Muscle layer of colon (tissue), 2 donors: ENCODE data around the gene C8G.

ENCODE experiments used
- H3K27ac ChIP-seq: one replicate; pipeline ENCODE4 v1.7.0; 2013; ENCODE audit warnings: low read depth, mild to moderate bottlenecking, low read length, moderate library complexity
- H3K27me3 ChIP-seq, 2 donors: one replicate each; pipeline ENCODE4 v1.7.0; 2013; ENCODE audit warnings: low read length in 2 of 2, mild to moderate bottlenecking in 2 of 2; ENCODE audit not compliant: insufficient read depth in 2 of 2, control insufficient read depth in 1 of 2
- H3K36me3 ChIP-seq: one replicate; pipeline ENCODE4 v1.7.0; 2013; ENCODE audit warnings: mild to moderate bottlenecking, low read length; ENCODE audit not compliant: insufficient read depth
- H3K4me1 ChIP-seq: one replicate; pipeline ENCODE4 v1.7.0; 2013; ENCODE audit warnings: mild to moderate bottlenecking, low read length; ENCODE audit not compliant: insufficient read depth
- H3K4me3 ChIP-seq, 2 donors: one replicate each; pipeline ENCODE4 v1.7.0; 2013; ENCODE audit warnings: low read length in 2 of 2, low read depth in 1 of 2, mild to moderate bottlenecking in 1 of 2, moderate library complexity in 1 of 2
- H3K9ac ChIP-seq: one replicate; pipeline ENCODE4 v1.7.0; 2013; ENCODE audit warnings: low read length
- H3K9me3 ChIP-seq: one replicate; pipeline ENCODE4 v1.7.0; 2013; ENCODE audit warnings: mild to moderate bottlenecking, low read length
- donor health status: abdominal sarcoma.
- donor health status: Adenocarcinoma of cecum.

Gene C8G

DNA sequence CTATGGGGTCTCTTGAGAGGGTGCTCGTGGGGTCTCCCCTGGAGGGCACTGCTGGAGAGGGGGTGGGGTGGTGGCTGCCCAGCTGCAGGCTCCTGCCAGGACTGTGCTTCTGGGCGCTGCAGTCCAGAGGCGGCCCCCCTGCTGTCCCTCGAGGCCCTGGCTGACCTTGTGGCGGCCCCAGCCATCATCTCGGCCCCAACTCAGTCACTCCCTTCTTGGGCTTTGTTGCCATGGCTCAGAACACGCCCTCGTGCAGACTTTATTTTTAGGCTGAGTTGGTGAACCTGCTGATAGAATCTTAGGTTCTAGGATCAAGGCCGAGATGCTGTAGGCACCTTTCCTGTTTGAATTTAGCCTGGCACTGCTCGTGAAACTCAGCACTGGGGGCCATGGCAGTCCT lies 23.3 kb upstream of the C8G start:
- H3K4me3 ChIP-seq, result no peak overlapping the region
- H3K9me3 ChIP-seq, result no peaks in the 10 kb centered on the region
- H3K27me3 ChIP-seq, result no peaks in the 10 kb centered on the region
- no peaks in the 10 kb centered on the region for H3K4me1 ChIP-seq
- no peak overlapping the region for H3K27ac ChIP-seq
- no peak overlapping the region for H3K9ac ChIP-seq
- peaks cover 32% of the 10 kb centered on the region for H3K36me3 ChIP-seq

GRCh38 chr9:136922540-136922939 lies 22.5 kb upstream of the C8G start:
- no peak overlapping the region for H3K27ac ChIP-seq

DNA sequence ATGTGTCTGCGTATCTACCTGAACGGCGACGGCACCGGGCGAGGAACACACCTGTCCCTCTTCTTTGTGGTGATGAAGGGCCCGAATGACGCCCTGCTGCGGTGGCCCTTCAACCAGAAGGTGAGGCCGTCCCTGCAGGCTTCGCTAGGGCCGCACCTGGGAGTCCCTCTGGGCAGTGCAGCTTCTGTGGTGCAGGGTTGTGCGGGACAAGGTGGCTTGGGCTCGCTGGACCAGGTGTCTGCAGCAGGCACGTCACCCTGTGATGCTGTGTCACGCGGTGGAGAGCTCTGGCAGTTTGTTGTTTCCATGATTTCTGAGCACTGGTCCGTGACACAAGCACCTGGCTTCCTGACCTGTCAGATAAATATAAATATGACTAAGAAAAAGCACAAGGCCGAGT lies 21.2 kb upstream of the C8G start:
- no peak overlapping the region for H3K27ac ChIP-seq
- H3K27me3 ChIP-seq, result no peaks in the 10 kb centered on the region
- H3K4me3 ChIP-seq, result no peak overlapping the region
- no peak overlapping the region for H3K9ac ChIP-seq
- no peaks in the 10 kb centered on the region for H3K9me3 ChIP-seq
- H3K4me1 ChIP-seq, result no peaks in the 10 kb centered on the region
- peaks cover 27% of the 10 kb centered on the region for H3K36me3 ChIP-seq

More at GRCh38 chr9:136922540-136922939, 22.5 kb upstream of the C8G start:
- Histone ChIP-seq H3K4me3 (no peak overlapping the region), H3K9ac (no peak overlapping the region), H3K4me1 (no peaks in the 10 kb centered on the region), H3K36me3 (peaks cover 28% of the 10 kb centered on the region), H3K27me3 (no peaks in the 10 kb centered on the region), H3K9me3 (no peaks in the 10 kb centered on the region)

DNA sequence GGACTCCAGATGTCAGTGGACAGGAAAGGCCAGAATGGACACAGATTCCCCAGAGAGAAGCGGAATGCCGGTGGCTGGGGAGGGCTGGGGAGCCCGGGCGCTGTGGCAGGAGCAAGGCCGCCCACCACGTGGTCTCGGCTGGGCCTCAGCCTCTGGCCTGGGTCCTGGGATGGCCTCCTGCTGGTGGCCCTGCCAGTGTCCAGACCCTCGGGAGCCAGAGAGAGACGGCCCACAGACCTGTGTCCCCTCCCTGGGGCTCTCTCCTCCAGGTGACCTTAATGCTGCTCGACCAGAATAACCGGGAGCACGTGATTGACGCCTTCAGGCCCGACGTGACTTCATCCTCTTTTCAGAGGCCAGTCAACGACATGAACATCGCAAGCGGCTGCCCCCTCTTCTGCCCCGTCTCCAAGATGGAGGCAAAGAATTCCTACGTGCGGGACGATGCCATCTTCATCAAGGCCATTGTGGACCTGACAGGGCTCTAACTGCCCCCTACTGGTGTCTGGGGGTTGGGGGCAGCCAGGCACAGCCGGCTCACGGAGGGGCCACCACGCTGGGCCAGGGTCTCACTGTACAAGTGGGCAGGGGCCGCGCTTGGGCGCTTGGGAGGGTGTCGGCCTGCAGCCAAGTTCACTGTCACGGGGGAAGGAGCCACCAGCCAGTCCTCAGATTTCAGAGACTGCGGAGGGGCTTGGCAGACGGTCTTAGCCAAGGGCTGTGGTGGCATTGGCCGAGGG lies 19.5 kb upstream of the C8G start:
- H3K4me1 ChIP-seq, result no peaks in the 10 kb centered on the region
- H3K27me3 ChIP-seq, result no peaks in the 10 kb centered on the region
- no peak overlapping the region for H3K4me3 ChIP-seq
- H3K36me3 ChIP-seq, result peaks cover 17% of the 10 kb centered on the region
- H3K27ac ChIP-seq, result no peak overlapping the region
- no peaks in the 10 kb centered on the region for H3K9me3 ChIP-seq
- no peak overlapping the region for H3K9ac ChIP-seq

DNA sequence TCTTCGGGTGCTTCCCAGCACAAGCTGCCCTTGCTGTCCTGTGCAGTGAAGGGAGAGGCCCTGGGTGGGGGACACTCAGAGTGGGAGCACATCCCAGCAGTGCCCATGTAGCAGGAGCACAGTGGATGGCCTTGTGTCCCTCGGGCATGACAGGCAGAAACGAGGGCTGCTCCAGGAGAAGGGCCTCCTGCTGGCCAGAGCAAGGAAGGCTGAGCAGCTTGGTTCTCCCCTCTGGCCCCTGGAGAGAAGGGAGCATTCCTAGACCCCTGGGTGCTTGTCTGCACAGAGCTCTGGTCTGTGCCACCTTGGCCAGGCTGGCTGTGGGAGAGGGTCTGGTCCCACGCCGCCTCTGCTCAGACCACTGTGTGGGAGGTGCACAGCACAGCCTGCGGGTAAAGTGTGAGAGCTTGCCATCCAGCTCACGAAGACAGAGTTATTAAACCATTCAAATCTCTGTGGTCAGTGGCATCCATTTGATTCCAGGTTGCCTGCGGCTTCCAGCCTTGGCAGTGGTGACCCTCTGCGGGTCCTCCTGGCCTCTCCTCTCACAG lies 18.8 kb upstream of the C8G start:
- Histone ChIP-seq H3K36me3 (peaks cover 10% of the 10 kb centered on the region), H3K4me1 (no peaks in the 10 kb centered on the region), H3K27me3 (no peaks in the 10 kb centered on the region), H3K4me3 (no peak overlapping the region), H3K9me3 (no peaks in the 10 kb centered on the region), H3K9ac (no peak overlapping the region), H3K27ac (no peak overlapping the region)

- H3K27me3 ChIP-seq, result no peaks in the 10 kb centered on the region
- H3K4me3 ChIP-seq, result no peak overlapping the region
- H3K36me3 ChIP-seq, result peaks cover 10% of the 10 kb centered on the region
- H3K9me3 ChIP-seq, result no peaks in the 10 kb centered on the region
- H3K9ac ChIP-seq, result no peak overlapping the region
- no peak overlapping the region for H3K27ac ChIP-seq
- no peaks in the 10 kb centered on the region for H3K4me1 ChIP-seq
Measured at GRCh38 chr9:136926749-136927148, 18.3 kb upstream of the C8G start.

DNA sequence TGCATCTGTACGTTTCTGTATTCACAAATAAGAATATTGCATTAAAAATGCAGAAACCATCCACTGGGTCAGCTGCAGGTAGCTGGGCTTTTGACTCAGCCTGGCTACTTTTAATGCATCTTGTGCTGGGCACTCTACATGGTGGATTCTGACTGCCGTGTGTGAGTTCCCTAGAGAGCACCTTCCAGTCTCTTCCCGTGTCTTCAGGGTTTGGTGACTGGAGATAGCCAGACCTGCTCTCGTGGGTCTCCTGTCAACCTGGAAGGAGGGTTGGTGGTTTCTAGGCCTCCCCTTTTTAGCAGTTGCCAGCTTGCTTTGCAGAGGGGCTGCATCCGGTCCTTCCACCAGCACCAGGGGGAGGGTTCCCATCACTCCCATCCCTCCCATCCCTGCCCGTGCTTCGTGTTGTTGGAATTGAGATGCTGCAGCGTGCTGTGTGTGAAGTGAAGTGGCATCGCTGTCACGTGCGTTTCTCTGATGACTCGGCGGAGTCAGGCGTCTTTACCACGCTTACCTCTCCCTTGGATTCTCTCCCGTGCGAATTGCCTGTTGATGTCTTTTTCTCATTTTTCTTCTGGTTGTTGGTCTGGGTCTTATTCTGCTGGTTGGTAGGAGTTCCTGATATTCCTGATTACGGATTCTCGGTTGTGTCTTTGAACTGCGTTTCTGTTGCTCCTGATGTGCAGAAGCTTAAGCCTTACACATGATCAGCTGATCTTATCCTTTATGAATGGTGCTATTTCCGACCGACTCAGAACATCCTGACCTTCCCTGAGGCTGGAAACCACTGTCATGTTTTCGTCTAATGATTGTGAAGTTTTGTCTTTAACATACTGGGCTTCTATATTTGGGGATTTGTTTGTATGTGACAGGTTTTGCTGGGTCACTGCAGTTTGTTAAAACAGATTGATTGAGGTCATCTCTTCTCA lies 17.4 kb upstream of the C8G start:
- Histone ChIP-seq H3K9me3 (no peaks in the 10 kb centered on the region), H3K4me3 (no peak overlapping the region), H3K27ac (no peak overlapping the region), H3K4me1 (no peaks in the 10 kb centered on the region), H3K36me3 (peaks cover 10% of the 10 kb centered on the region), H3K27me3 (no peaks in the 10 kb centered on the region), H3K9ac (no peak overlapping the region)

- H3K36me3 ChIP-seq, result peaks cover 10% of the 10 kb centered on the region
- H3K4me1 ChIP-seq, result no peaks in the 10 kb centered on the region
- H3K27me3 ChIP-seq, result no peaks in the 10 kb centered on the region
- H3K4me3 ChIP-seq, result no peak overlapping the region
- H3K27ac ChIP-seq, result no peak overlapping the region
- H3K9me3 ChIP-seq, result no peaks in the 10 kb centered on the region
- no peak overlapping the region for H3K9ac ChIP-seq
Measured at GRCh38 chr9:136928591-136928990, 16.5 kb upstream of the C8G start.

DNA sequence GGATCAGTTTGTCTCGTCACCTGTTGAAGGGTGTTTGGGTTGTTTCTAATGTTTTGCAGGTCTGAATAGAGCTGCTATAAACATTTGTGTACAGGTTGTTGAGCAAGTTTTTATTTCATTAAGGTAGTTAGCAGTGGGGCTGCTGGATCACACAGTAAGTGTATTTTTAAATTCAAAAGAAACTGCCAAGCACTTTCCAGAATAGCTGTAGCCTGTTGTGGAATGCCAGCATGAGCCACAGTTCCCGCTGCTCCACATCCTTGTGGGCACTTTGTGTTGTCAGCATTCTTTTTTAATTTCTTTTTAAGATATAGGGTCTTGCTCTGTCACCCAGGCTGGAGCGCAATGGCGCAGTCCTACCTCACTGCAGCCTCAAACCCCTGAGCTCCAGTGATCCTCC lies 15.0 kb upstream of the C8G start:
- Histone ChIP-seq H3K9ac (no peak overlapping the region), H3K36me3 (peaks cover 10% of the 10 kb centered on the region), H3K4me3 (no peak overlapping the region), H3K27me3 (no peaks in the 10 kb centered on the region), H3K9me3 (no peaks in the 10 kb centered on the region), H3K4me1 (no peaks in the 10 kb centered on the region), H3K27ac (no peak overlapping the region)

DNA sequence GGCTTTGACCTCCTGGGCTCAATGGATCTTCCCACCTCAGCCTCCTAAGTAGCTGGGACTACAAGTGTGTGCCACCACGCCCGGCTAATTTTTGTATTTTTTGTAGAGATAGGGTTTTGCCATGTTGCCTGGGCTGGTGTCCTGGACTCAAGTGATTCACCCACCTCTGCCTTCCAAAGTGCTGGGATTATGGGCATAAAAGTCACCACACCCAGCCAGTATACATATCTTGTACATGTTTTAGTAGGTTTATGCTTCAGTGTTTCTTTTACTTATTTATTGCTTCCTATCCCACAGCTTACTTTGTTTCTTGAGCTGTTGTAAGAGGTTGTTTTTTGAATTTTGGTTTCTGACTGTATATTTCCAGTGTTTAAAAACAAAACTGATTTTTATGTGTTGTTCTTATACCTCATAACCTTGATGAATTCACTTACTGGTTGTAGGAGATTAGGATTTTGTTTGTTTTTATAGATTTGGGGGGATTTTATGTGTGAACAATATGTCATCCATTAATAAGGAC lies 13.4 kb upstream of the C8G start:
- Histone ChIP-seq H3K4me3 (no peak overlapping the region), H3K36me3 (no peaks in the 10 kb centered on the region), H3K9me3 (no peaks in the 10 kb centered on the region), H3K9ac (no peak overlapping the region), H3K4me1 (no peaks in the 10 kb centered on the region), H3K27ac (no peak overlapping the region), H3K27me3 (no peaks in the 10 kb centered on the region)

GRCh38 chr9:136934277-136934676 lies 10.8 kb upstream of the C8G start:
- H3K27me3 ChIP-seq, result no peaks in the 10 kb centered on the region
- no peaks in the 10 kb centered on the region for H3K9me3 ChIP-seq

More at GRCh38 chr9:136934277-136934676, 10.8 kb upstream of the C8G start:
- no peak overlapping the region for H3K4me3 ChIP-seq
- H3K9ac ChIP-seq, result no peak overlapping the region
- H3K36me3 ChIP-seq, result no peaks in the 10 kb centered on the region
- no peaks in the 10 kb centered on the region for H3K4me1 ChIP-seq
- H3K27ac ChIP-seq, result no peak overlapping the region
